Prostate gland (tissue), 2 donors: ENCODE data around the gene DSCAM. TPM values are rescaled to one million over a fixed set of nuclear protein-coding genes. Genes with fewer than 3 reads are reported as not detected.

Experiments used
- DNase-seq: peaks from one replicate; pipeline ENCODE4 v3.0.0-alpha.2; 2019; ENCODE audit warnings: low spot score
- H3K27ac ChIP-seq, 2 donors: fragments of 200-600 bp; sonication (generic); 2 replicates each; pipeline ENCODE4 v1.5.1; 2017 to 2019
- H3K27me3 ChIP-seq: fragments of 200-600 bp; sonication (generic); replicated peaks from 2 replicates; pipeline ENCODE4 v1.5.1; 2019; ENCODE audit not compliant: insufficient read depth
- H3K36me3 ChIP-seq, 2 donors: fragments of 200-600 bp; sonication (generic); 1 replicate in 1 of 2; 2 replicates in 1 of 2; pipeline versions ENCODE4 v1.5.1 to v1.8.1; 2017 to 2019
- H3K4me1 ChIP-seq: fragments of 200-600 bp; sonication (generic); replicated peaks from 2 replicates; pipeline ENCODE4 v1.5.1; 2019
- H3K4me3 ChIP-seq, 2 donors: fragments of 200-600 bp; sonication (generic); 2 replicates each; pipeline ENCODE4 v1.5.1; 2017 to 2019
- H3K9me3 ChIP-seq: fragments of 200-600 bp; sonication (generic); 2 replicates; pipeline ENCODE4 v1.5.1; 2017
- CTCF ChIP-seq, 4 experiments: fragments of 200-600 bp in 2 of 4; fragments of 450-650 bp in 2 of 4; sonication (generic) in 2 of 4; IDR thresholded peaks; 1 replicate in 3 of 4; 2 replicates in 1 of 4; pipeline ENCODE4 v1.5.1; 2016 to 2019; ENCODE audit warnings: antibody characterized with exemption in 4 of 4, mild to moderate bottlenecking in 2 of 4, moderate library complexity in 2 of 4
- POLR2A ChIP-seq: fragments of 450-650 bp; IDR thresholded peaks from one replicate; pipeline ENCODE4 v1.6.1; 2016; ENCODE audit warnings: antibody characterized with exemption, mild to moderate bottlenecking
- POLR2AphosphoS5 ChIP-seq: sonication (generic); formaldehyde crosslinking; IDR thresholded peaks from one replicate; pipeline ENCODE4 v1.6.1; 2017; ENCODE audit warnings: antibody characterized with exemption
- WGBS: methylation state at CpG from one replicate; pipeline ENCODE4 v1.1.5; 2018; 5-methylcytosine and 5-hydroxymethylcytosine counted together
- intact Hi-C: fragments of 100-400 bp; cut with DNase I; formaldehyde crosslinking; loops from one replicate; pipeline ENCODE4 v1.14.2; 2022
- total RNA-seq, 2 donors: library from RNA; depleted of rRNA; stranded (reverse); fragments of >200 nt; gene quantifications; one replicate each; pipeline ENCODE4 v1.1.0, GENCODE V29; 2016

DSCAM gene
- total RNA-seq, 2 donors from 2014 or later, result under 0.01 to 1.6 TPM

- DNase-seq, result no peak
- H3K27me3 ChIP-seq, result no peaks in the 10 kb centered on the region
- H3K27ac ChIP-seq, result no peak overlapping the region
- no peak overlapping the region for H3K4me3 ChIP-seq
- no peaks in the 10 kb centered on the region for H3K4me1 ChIP-seq
- intact Hi-C loops, result no loop called here
- H3K36me3 ChIP-seq, result no peaks in the 10 kb centered on the region
- TF ChIP-seq POLR2AphosphoS5 (no peak), POLR2A (no peak), CTCF (IDR thresholded peaks at IDR 0.05) (no peak)
- 37% methylated on average over 2 of the region's 2 CpGs for WGBS
- H3K9me3 ChIP-seq, result no peaks in the 10 kb centered on the region
These were observed 684.9 kb downstream of the DSCAM start for GRCh38 chr21:40162075-40162474.

GRCh38 chr21:40160911-40161310 is 686.0 kb downstream of the DSCAM start:
- Histone ChIP-seq H3K4me1 (no peaks in the 10 kb centered on the region), H3K27ac (no peak overlapping the region), H3K36me3 (no peaks in the 10 kb centered on the region), H3K27me3 (no peaks in the 10 kb centered on the region), H3K9me3 (no peaks in the 10 kb centered on the region), H3K4me3 (no peak overlapping the region)
- no peak for DNase-seq
- WGBS, result 73% methylated on average over 5 of the region's 5 CpGs
- intact Hi-C loops, result no loop called here
- no peak for TF ChIP-seq POLR2AphosphoS5

- TF ChIP-seq POLR2AphosphoS5, result no peak
- no peak for TF ChIP-seq POLR2A
- no peak for TF ChIP-seq CTCF (IDR thresholded peaks at IDR 0.05)
- no peak for DNase-seq
- Histone ChIP-seq H3K4me1 (no peaks in the 10 kb centered on the region), H3K27ac (no peak overlapping the region), H3K9me3 (no peaks in the 10 kb centered on the region), H3K36me3 (no peaks in the 10 kb centered on the region), H3K27me3 (no peaks in the 10 kb centered on the region), H3K4me3 (no peak overlapping the region)
- intact Hi-C loops, result loop anchor here (10.0 kb wide), 1 partner anchor 976 kb away; no protein-coding TSS in a partner anchor
- 54% methylated on average over 3 of the region's 3 CpGs for WGBS
These were observed 688.6 kb downstream of the DSCAM start for GRCh38 chr21:40158366-40158765.

GRCh38 chr21:40155563-40155962 is 691.4 kb downstream of the DSCAM start:
- DNase-seq, result no peak
- intact Hi-C loops, result loop anchor here (10.0 kb wide), 1 partner anchor 979 kb away; no protein-coding TSS in a partner anchor
- 75% methylated on average over 7 of the region's 7 CpGs for WGBS

GRCh38 chr21:40153351-40153750 is 693.6 kb downstream of the DSCAM start:
- no peak for DNase-seq
- H3K9me3 ChIP-seq, result no peaks in the 10 kb centered on the region
- H3K36me3 ChIP-seq, result no peaks in the 10 kb centered on the region
- no peak overlapping the region for H3K4me3 ChIP-seq
- no peak overlapping the region for H3K27ac ChIP-seq
- no peaks in the 10 kb centered on the region for H3K27me3 ChIP-seq
- no peak for TF ChIP-seq CTCF (IDR thresholded peaks at IDR 0.05)
- TF ChIP-seq POLR2A, result no peak
- TF ChIP-seq POLR2AphosphoS5, result no peak
- WGBS, result 97% methylated on average over 4 of the region's 4 CpGs
- H3K4me1 ChIP-seq, result no peaks in the 10 kb centered on the region
- intact Hi-C loops, result loop anchor here (10.0 kb wide), 1 partner anchor 981 kb away; no protein-coding TSS in a partner anchor

More at GRCh38 chr21:40155563-40155962, 691.4 kb downstream of the DSCAM start:
- Histone ChIP-seq H3K4me1 (no peaks in the 10 kb centered on the region), H3K27me3 (no peaks in the 10 kb centered on the region), H3K36me3 (no peaks in the 10 kb centered on the region), H3K27ac (no peak overlapping the region), H3K9me3 (no peaks in the 10 kb centered on the region), H3K4me3 (no peak overlapping the region)
- TF ChIP-seq POLR2AphosphoS5, result no peak
- no peak for TF ChIP-seq CTCF (IDR thresholded peaks at IDR 0.05)
- no peak for TF ChIP-seq POLR2A
